Brain microvascular endothelial cell (primary cell): ENCODE measurements around the gene CRYBG3.
"Not testable (repeated sequence)": the region's sequence is repeated elsewhere in the genome, so short reads cannot be mapped to it uniquely, and the experiment has no call there.

Experiments used
- DNase-seq: peaks from one replicate; pipeline ENCODE4 v3.0.0-alpha.2; 2020
- H3K27ac ChIP-seq: fragments of 250-450 bp; sonication (Bioruptor Pico); 2 replicates; pipeline ENCODE4 v1.5.1; 2020; ENCODE audit warnings: mild to moderate bottlenecking, moderate library complexity
- H3K27me3 ChIP-seq: fragments of 250-450 bp; sonication (Bioruptor Pico); replicated peaks from 2 replicates; pipeline ENCODE4 v1.5.1; 2020; ENCODE audit warnings: mild to moderate bottlenecking
- H3K36me3 ChIP-seq: fragments of 250-450 bp; sonication (Bioruptor Pico); replicated peaks from 2 replicates; pipeline ENCODE4 v1.5.1; 2020; ENCODE audit warnings: mild to moderate bottlenecking
- H3K4me3 ChIP-seq: 2 replicates; pipeline ENCODE4 v1.5.1; 2011; ENCODE audit warnings: low read depth, mild to moderate bottlenecking, control low read depth, low read length, moderate library complexity
- CTCF ChIP-seq: IDR thresholded peaks from 2 replicates; pipeline ENCODE4 v1.5.1; 2011; ENCODE audit warnings: low read depth, mild to moderate bottlenecking, moderate library complexity, low read length, control low read depth, inconsistent platforms; ENCODE audit errors: missing control alignments
- in situ Hi-C: cut with HindIII; loops from 2 replicates; pipeline ENCODE4 v1.10.0; 2017; ENCODE audit warnings: low sequenced_read_pairs, low pct_ligation_motif_present

Gene CRYBG3

GRCh38 chr3:97901313-97902248 lies 79.8 kb downstream of the CRYBG3 start:
- no peak for TF ChIP-seq CTCF
- DNase-seq, result no peak
- in situ Hi-C loops, result no loop called here

GRCh38 chr3:97909830-97910229 lies 88.0 kb downstream of the CRYBG3 start:
- DNase-seq, H3K27ac ChIP-seq, H3K36me3 ChIP-seq, H3K4me3 ChIP-seq, in situ Hi-C loops, H3K27me3 ChIP-seq: not testable (repeated sequence)

More at GRCh38 chr3:97901313-97902248, 79.8 kb downstream of the CRYBG3 start:
- Histone ChIP-seq H3K4me3 (no peak overlapping the region), H3K36me3 (no peaks in the 10 kb centered on the region), H3K27ac (no peak overlapping the region), H3K27me3 (no peaks in the 10 kb centered on the region)

- DNase-seq, H3K27me3 ChIP-seq, H3K27ac ChIP-seq, H3K36me3 ChIP-seq, in situ Hi-C loops, H3K4me3 ChIP-seq: not testable (repeated sequence)
These were observed 88.5 kb downstream of the CRYBG3 start for GRCh38 chr3:97910236-97910831.

GRCh38 chr3:97910931-97911351 lies 89.1 kb downstream of the CRYBG3 start:
- Histone ChIP-seq H3K27ac (no peak overlapping the region), H3K4me3 (no peak overlapping the region), H3K27me3 (no peaks in the 10 kb centered on the region), H3K36me3 (no peaks in the 10 kb centered on the region)
- in situ Hi-C loops, result no loop called here
- no peak for DNase-seq
- no peak for TF ChIP-seq CTCF

GRCh38 chr3:97911459-97911858 lies 89.6 kb downstream of the CRYBG3 start:
- Histone ChIP-seq H3K36me3 (no peaks in the 10 kb centered on the region), H3K27ac (no peak overlapping the region), H3K4me3 (no peak overlapping the region), H3K27me3 (no peaks in the 10 kb centered on the region)
- TF ChIP-seq CTCF, result no peak
- in situ Hi-C loops, result no loop called here
- no peak for DNase-seq

- H3K27ac ChIP-seq, result no peak overlapping the region
- no peaks in the 10 kb centered on the region for H3K36me3 ChIP-seq
- DNase-seq, result peak; percentile 10
- no peaks in the 10 kb centered on the region for H3K27me3 ChIP-seq
- in situ Hi-C loops, result no loop called here
- H3K4me3 ChIP-seq, result no peak overlapping the region
- no peak for TF ChIP-seq CTCF
These were observed 92.6 kb downstream of the CRYBG3 start for GRCh38 chr3:97914388-97914787.
